ENCODE measurements around the gene DLG2.

DNA sequence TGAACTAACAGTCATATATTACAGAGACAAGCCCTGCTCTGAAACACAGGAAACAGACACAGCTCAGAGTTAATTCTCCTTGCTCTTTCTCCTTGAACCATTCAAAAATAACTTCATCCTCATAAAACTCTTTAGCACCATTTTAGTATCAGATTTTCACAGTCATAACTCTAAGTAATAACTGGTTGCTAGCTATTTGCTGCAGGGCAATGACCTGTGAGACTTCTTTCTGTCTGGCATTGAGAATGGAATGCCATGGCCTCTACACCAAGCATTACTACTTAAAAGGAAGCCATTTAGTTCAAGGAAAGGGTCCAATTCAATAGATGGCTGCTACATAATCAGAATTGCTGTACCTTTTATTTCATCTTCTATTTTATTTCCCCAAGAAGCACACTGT, 2154.3 kb downstream of the DLG2 start:
- TF ChIP-seq, protein P1, sequence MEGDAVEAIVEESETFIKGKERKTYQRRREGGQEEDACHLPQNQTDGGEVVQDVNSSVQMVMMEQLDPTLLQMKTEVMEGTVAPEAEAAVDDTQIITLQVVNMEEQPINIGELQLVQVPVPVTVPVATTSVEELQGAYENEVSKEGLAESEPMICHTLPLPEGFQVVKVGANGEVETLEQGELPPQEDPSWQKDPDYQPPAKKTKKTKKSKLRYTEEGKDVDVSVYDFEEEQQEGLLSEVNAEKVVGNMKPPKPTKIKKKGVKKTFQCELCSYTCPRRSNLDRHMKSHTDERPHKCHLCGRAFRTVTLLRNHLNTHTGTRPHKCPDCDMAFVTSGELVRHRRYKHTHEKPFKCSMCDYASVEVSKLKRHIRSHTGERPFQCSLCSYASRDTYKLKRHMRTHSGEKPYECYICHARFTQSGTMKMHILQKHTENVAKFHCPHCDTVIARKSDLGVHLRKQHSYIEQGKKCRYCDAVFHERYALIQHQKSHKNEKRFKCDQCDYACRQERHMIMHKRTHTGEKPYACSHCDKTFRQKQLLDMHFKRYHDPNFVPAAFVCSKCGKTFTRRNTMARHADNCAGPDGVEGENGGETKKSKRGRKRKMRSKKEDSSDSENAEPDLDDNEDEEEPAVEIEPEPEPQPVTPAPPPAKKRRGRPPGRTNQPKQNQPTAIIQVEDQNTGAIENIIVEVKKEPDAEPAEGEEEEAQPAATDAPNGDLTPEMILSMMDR (IDR thresholded peaks at IDR 0.05; ENCODE audit: insufficient read depth, low read depth, low read length) = no peak
- no peak for TF ChIP-seq EZH2 (IDR thresholded peaks at IDR 0.05; ENCODE audit: insufficient read depth, low read length)
